B cell (primary cell): ENCODE measurements around the gene FAM53A. TPM values are rescaled to one million over a fixed set of nuclear protein-coding genes. Genes with fewer than 3 reads are reported as not detected.

Source experiments
- ATAC-seq: fragments of 200-7000 bp; cut with Tn5 transposase; one replicate; pipeline ENCODE4 v1.10.0; 2021; ENCODE audit warnings: low read depth, mild to moderate bottlenecking, moderate number of reproducible peaks, moderate library complexity
- CTCF ChIA-PET: fragments of 350-600 bp; sonication (Branson Sonifier 250); formaldehyde crosslinking; loops from one replicate; lab custom pipeline; 2021; ENCODE audit warnings: antibody characterized with exemption, inconsistent platforms; lab: Charles Lee
- POLR2A ChIA-PET: fragments of 350-600 bp; sonication (Branson Sonifier 250); formaldehyde crosslinking; loops from one replicate; lab custom pipeline; 2021; ENCODE audit warnings: antibody characterized with exemption; lab: Charles Lee
- DNase-seq: peaks from one replicate; pipeline ENCODE4 v3.0.0; 2013
- H2AFZ ChIP-seq: 2 replicates; pipeline ENCODE4 v1.6.1; 2012; ENCODE audit warnings: mild to moderate bottlenecking, low read depth, low read length; ENCODE audit not compliant: insufficient read depth, poor library complexity, severe bottlenecking
- H3K27ac ChIP-seq, 2 donors: 1 replicate in 1 of 2; 2 replicates in 1 of 2; pipeline ENCODE4 v1.5.1; 2012 to 2013; ENCODE audit warnings: low read length in 2 of 2, mild to moderate bottlenecking in 2 of 2, moderate library complexity in 1 of 2
- H3K27me3 ChIP-seq, 4 experiments: fragments of 200-600 bp in 1 of 4; sonication (generic) in 1 of 4; replicated peaks in 1 of 4; 1 replicate in 2 of 4; 2 replicates in 2 of 4; pipeline versions ENCODE4 v1.6.1 to v1.7.0; 2013 to 2016; ENCODE audit warnings: low read length in 3 of 4, mild to moderate bottlenecking in 2 of 4, mixed read lengths in 1 of 4, moderate library complexity in 1 of 4; ENCODE audit not compliant: insufficient read depth in 4 of 4, control insufficient read depth in 3 of 4; ENCODE audit errors: control extremely low read depth in 1 of 4
- H3K36me3 ChIP-seq, 2 experiments: replicated peaks in 1 of 2; 1 replicate in 1 of 2; 2 replicates in 1 of 2; pipeline versions ENCODE4 v1.6.1 to v1.7.1; 2013; ENCODE audit warnings: low read length in 1 of 2; ENCODE audit not compliant: insufficient read depth in 2 of 2, control insufficient read depth in 1 of 2; ENCODE audit errors: control extremely low read depth in 1 of 2, extremely low read depth in 1 of 2
- H3K4me1 ChIP-seq, 2 donors: fragments of 200-600 bp in 1 of 2; sonication (generic) in 1 of 2; 1 replicate in 1 of 2; 2 replicates in 1 of 2; pipeline versions ENCODE4 v1.5.1 to v1.6.1; 2013 to 2017; ENCODE audit warnings: low read length in 2 of 2; ENCODE audit not compliant: control insufficient read depth in 2 of 2, insufficient read depth in 2 of 2
- H3K4me2 ChIP-seq: replicated peaks from 2 replicates; pipeline ENCODE3; 2012; ENCODE audit warnings: mild to moderate bottlenecking, low read depth, low read length; ENCODE audit not compliant: poor library complexity, severe bottlenecking
- H3K4me3 ChIP-seq, 5 experiments: fragments of 200-600 bp in 1 of 5; sonication (generic) in 1 of 5; 1 replicate in 3 of 5; 2 replicates in 2 of 5; pipeline versions ENCODE4 v1.5.1 to v1.7.0; 2011 to 2016; ENCODE audit warnings: low read length in 4 of 5, mild to moderate bottlenecking in 4 of 5, low read depth in 2 of 5, control low read depth in 1 of 5, moderate library complexity in 1 of 5; ENCODE audit not compliant: insufficient read depth in 1 of 5; ENCODE audit errors: control extremely low read depth in 1 of 5, extremely low read depth in 1 of 5
- H3K79me2 ChIP-seq: fragments of 200-600 bp; sonication (generic); one replicate; pipeline ENCODE4 v1.6.0; 2016; ENCODE audit warnings: low read length; ENCODE audit not compliant: control insufficient read depth, insufficient read depth
- H3K9ac ChIP-seq: fragments of 200-600 bp; sonication (generic); 2 replicates; pipeline ENCODE4 v1.6.1; 2017; ENCODE audit warnings: mild to moderate bottlenecking, low read length, moderate library complexity
- H3K9me3 ChIP-seq, 3 donors: one replicate each; pipeline versions ENCODE4 v1.6.1 to v1.7.1; 2013; ENCODE audit warnings: low read length in 2 of 3; ENCODE audit not compliant: control insufficient read depth in 2 of 3, insufficient read depth in 1 of 3; ENCODE audit errors: control extremely low read depth in 1 of 3
- H4K20me1 ChIP-seq: 2 replicates; pipeline ENCODE4 v1.6.0; 2012; ENCODE audit warnings: mild to moderate bottlenecking, low read length; ENCODE audit not compliant: insufficient read depth, control insufficient read depth, poor library complexity, severe bottlenecking
- H3K27ac Mint-ChIP-seq: one replicate; pipeline ENCODE4 v1.8.0; 2021; ENCODE audit warnings: mixed read lengths
- H3K27me3 Mint-ChIP-seq: one replicate; pipeline ENCODE4 v1.8.0; 2021; ENCODE audit warnings: mixed read lengths
- H3K4me1 Mint-ChIP-seq: one replicate; pipeline ENCODE4 v1.8.0; 2021; ENCODE audit warnings: mixed read lengths
- H3K4me3 Mint-ChIP-seq: one replicate; pipeline ENCODE4 v1.8.0; 2021; ENCODE audit warnings: mixed read lengths
- H3K9me3 Mint-ChIP-seq: one replicate; pipeline ENCODE4 v1.8.0; 2022; ENCODE audit warnings: mixed read lengths; ENCODE audit not compliant: insufficient read depth
- CTCF ChIP-seq: fragments of 200-600 bp; IDR thresholded peaks from one replicate; pipeline ENCODE4 v1.8.0; 2022; ENCODE audit warnings: antibody characterized with exemption, mild to moderate bottlenecking
- EZH2 ChIP-seq: IDR thresholded peaks from 2 replicates; pipeline ENCODE4 v1.6.1; 2012; ENCODE audit warnings: borderline replicate concordance, low read depth, mild to moderate bottlenecking, moderate library complexity, low read length; ENCODE audit not compliant: insufficient read depth, poor library complexity, severe bottlenecking
- WGBS: methylation state at CpG from one replicate; pipeline ENCODE4 v1.1.5; 2013; ENCODE audit warnings: missing lambda C conversion rate; ENCODE audit not compliant: insufficient coverage; 5-methylcytosine and 5-hydroxymethylcytosine counted together
- intact Hi-C: fragments of 100-400 bp; cut with micrococcal nuclease; formaldehyde crosslinking; loops from one replicate; pipeline ENCODE4 v1.10.0; 2022
- polyA plus RNA-seq: library from polyadenylated mRNA; depleted of rRNA; stranded (reverse); fragments of >200 nt; gene quantifications from 2 replicates; pipeline ENCODE4 v1.2.3, GENCODE V29; 2012
- total RNA-seq, 2 donors: library from RNA; stranded (reverse); fragments of 120-200 nt in 1 of 2; gene quantifications; 1 replicate in 1 of 2; 2 replicates in 1 of 2; pipeline versions ENCODE4 v1.2.3 to v1.2.4, GENCODE V29; 2013 to 2022

Gene FAM53A
- total and polyA plus RNA-seq, 2 donors (not counting 1 experiment from before 2014, with no cell fraction given) = 2.2 to 4.2 TPM

DNA sequence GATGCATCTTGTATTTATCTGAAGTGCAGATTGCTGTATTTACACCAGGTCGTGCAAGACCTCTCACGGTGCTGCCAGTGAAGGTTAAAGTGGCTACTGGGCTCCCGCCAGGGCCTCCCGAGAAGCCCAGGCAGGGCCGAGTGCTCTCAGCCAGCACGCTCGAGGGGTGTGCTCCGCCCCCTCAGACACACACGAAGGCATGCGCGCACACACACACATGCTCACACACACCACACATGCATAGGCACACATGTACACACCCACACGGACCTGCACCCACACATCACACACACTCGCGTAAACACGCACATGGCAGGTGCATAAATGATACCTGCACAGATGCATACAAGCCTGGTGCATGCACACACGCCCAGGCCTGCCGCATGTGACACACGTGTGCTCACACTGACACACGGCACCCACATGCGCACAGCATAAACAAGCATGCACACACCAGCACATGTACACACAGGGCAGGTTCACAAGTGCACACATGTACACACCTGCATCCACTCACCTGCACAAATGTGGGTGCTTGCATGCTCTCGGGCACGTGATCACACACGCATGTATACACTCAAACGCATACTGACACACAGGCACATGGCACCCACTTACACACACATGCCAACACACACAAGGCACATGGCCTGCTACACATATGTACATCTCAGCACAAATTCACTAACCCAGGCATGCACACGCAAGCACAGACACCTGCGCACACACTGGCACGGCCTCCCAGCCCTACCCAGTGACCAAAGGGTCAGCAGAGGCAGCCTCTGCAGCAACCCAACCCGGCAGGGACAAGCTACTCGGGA is 71.6 kb downstream of the FAM53A start:
- H3K9me3 ChIP-seq = peaks cover 0 to 31% (median 1%) of the 10 kb centered on the region in 3 donors

More for the DNA sequence above, 71.6 kb downstream of the FAM53A start:
- Histone ChIP-seq H3K79me2 (no peaks in the 10 kb centered on the region), H2AFZ (no peak overlapping the region), H3K36me3 (no peaks in the 10 kb centered on the region), H3K9ac (no peak overlapping the region), H3K27ac (no peak overlapping the region), H3K27me3 (no peaks in the 10 kb centered on the region), H3K4me1 (no peaks in the 10 kb centered on the region), H4K20me1 (no peaks in the 10 kb centered on the region), H3K4me3 (no peak overlapping the region), H3K4me2 (no peak overlapping the region)
- H3K4me1 Mint-ChIP-seq = peaks cover 4% of the 10 kb centered on the region
- ChIA-PET POLR2A (no interaction called here), CTCF (no interaction called here)
- peaks cover under 1% of the 10 kb centered on the region for H3K9me3 Mint-ChIP-seq
- H3K27ac Mint-ChIP-seq = no peak overlapping the region
- TF ChIP-seq CTCF = no peak
- no peak for TF ChIP-seq EZH2
- 92% methylated on average over 29 of the region's 29 CpGs for WGBS
- no peak overlapping the region for H3K4me3 Mint-ChIP-seq
- DNase-seq = no peak
- no peaks in the 10 kb centered on the region for H3K27me3 Mint-ChIP-seq
- ATAC-seq = no peak
- intact Hi-C loops = no loop called here
